ENCODE measurements around the gene ADGRG6. TPM values are rescaled to one million over a fixed set of nuclear protein-coding genes. Genes with fewer than 3 reads are reported as not detected.

Gene ADGRG6
- polyA plus RNA-seq: 41.8 TPM
- long read RNA-seq, donor 1: 0 reads
- long read RNA-seq, donor 2, partial matches to known transcripts: 5 of 8 reads
- long read RNA-seq, donor 2, other reads (novel, unspliced or antisense): 0 of 8 reads
- long read RNA-seq, donor 3, full-length matches to known transcripts: 4 of 4 reads
- long read RNA-seq, donor 3, partial matches to known transcripts: 0 of 4 reads
- long read RNA-seq, donor 3, other reads (novel, unspliced or antisense): 0 of 4 reads
- long read RNA-seq, donor 4: 0 reads
- long read RNA-seq, donor 5, partial matches to known transcripts: 0 of 2 reads
- long read RNA-seq, donor 5, other reads (novel, unspliced or antisense): 0 of 2 reads
- long read RNA-seq, donor 6, full-length matches to known transcripts: 4 of 4 reads
- long read RNA-seq, donor 6, partial matches to known transcripts: 0 of 4 reads
- long read RNA-seq, donor 6, other reads (novel, unspliced or antisense): 0 of 4 reads
- long read RNA-seq, donor 7, partial matches to known transcripts: 0 of 1 reads
- long read RNA-seq, donor 7, other reads (novel, unspliced or antisense): 0 of 1 reads
- long read RNA-seq, donor 8, partial matches to known transcripts: 0 of 2 reads
- long read RNA-seq, donor 8, other reads (novel, unspliced or antisense): 0 of 2 reads
- long read RNA-seq, donor 9: 0 reads
- long read RNA-seq, donor 10, full-length matches to known transcripts: 3 of 3 reads
- long read RNA-seq, donor 10, partial matches to known transcripts: 0 of 3 reads
- long read RNA-seq, donor 10, other reads (novel, unspliced or antisense): 0 of 3 reads
- long read RNA-seq, donor 11: 0 reads

- H3K36me3 ChIP-seq (ENCODE audit: control insufficient read depth, insufficient read depth, low read length): no peaks in the 10 kb centered on the region
- peak within 1 kb of the TSS; percentile 86 for H3K4me3 ChIP-seq (ENCODE audit: low read length)
- peak; percentile 64 to 84 for DNase-seq
- H3K27me3 ChIP-seq (ENCODE audit: control insufficient read depth, insufficient read depth, low read length): peaks cover 3% of the 10 kb centered on the region
- H3K9me3 ChIP-seq (ENCODE audit: control insufficient read depth, low read depth, low read length): no peaks in the 10 kb centered on the region
- no CpG with 5 or more reads among the region's 69 CpGs for WGBS (ENCODE audit: insufficient coverage, low lambda C conversion rate)
- H3K4me1 ChIP-seq (ENCODE audit: control insufficient read depth, insufficient read depth, low read length): no peaks in the 10 kb centered on the region
- H3K27ac ChIP-seq (ENCODE audit: low read length): peak within 1 kb of the TSS; percentile 65
These were observed at the start of gene ADGRG6 for GRCh38 chr6:142301651-142302391. Gene ADGRG6, plus strand, starts transcription at chr6:142302007. Its CDS starts 323 bp downstream, at chr6:142302330.

- peaks cover 15% of the 10 kb centered on the region for H3K4me1 ChIP-seq (ENCODE audit: control insufficient read depth, insufficient read depth, low read length)
- no peaks in the 10 kb centered on the region for H3K9me3 ChIP-seq (ENCODE audit: control insufficient read depth, low read depth, low read length)
- 38% methylated on average over 4 of the region's 6 CpGs for WGBS (ENCODE audit: insufficient coverage, low lambda C conversion rate)
- H3K4me3 ChIP-seq (ENCODE audit: low read length): no peak overlapping the region
- H3K36me3 ChIP-seq (ENCODE audit: control insufficient read depth, insufficient read depth, low read length): no peaks in the 10 kb centered on the region
- DNase-seq: peak; percentile 70 to 85
- H3K27ac ChIP-seq (ENCODE audit: low read length): peak overlapping the region; percentile 65
- no peaks in the 10 kb centered on the region for H3K27me3 ChIP-seq (ENCODE audit: control insufficient read depth, insufficient read depth, low read length)
These were observed 47.3 kb upstream of the ADGRG6 start for GRCh38 chr6:142254513-142254912.

- no peaks in the 10 kb centered on the region for H3K36me3 ChIP-seq (ENCODE audit: control insufficient read depth, insufficient read depth, low read length)
- WGBS (ENCODE audit: insufficient coverage, low lambda C conversion rate): no CpG with 5 or more reads among the region's 2 CpGs
- no peaks in the 10 kb centered on the region for H3K9me3 ChIP-seq (ENCODE audit: control insufficient read depth, low read depth, low read length)
- DNase-seq: no peak
- H3K27ac ChIP-seq (ENCODE audit: low read length): no peak overlapping the region
- peaks cover 15% of the 10 kb centered on the region for H3K4me1 ChIP-seq (ENCODE audit: control insufficient read depth, insufficient read depth, low read length)
- H3K27me3 ChIP-seq (ENCODE audit: control insufficient read depth, insufficient read depth, low read length): no peaks in the 10 kb centered on the region
- H3K4me3 ChIP-seq (ENCODE audit: low read length): no peak overlapping the region
These were observed 46.0 kb upstream of the ADGRG6 start for GRCh38 chr6:142255785-142256184.

GRCh38 chr6:142258305-142258704 lies 43.5 kb upstream of the ADGRG6 start:
- H3K36me3 ChIP-seq (ENCODE audit: control insufficient read depth, insufficient read depth, low read length): no peaks in the 10 kb centered on the region
- H3K27me3 ChIP-seq (ENCODE audit: control insufficient read depth, insufficient read depth, low read length): no peaks in the 10 kb centered on the region
- H3K4me1 ChIP-seq (ENCODE audit: control insufficient read depth, insufficient read depth, low read length): peaks cover 15% of the 10 kb centered on the region
- no peaks in the 10 kb centered on the region for H3K9me3 ChIP-seq (ENCODE audit: control insufficient read depth, low read depth, low read length)
- no peak overlapping the region for H3K27ac ChIP-seq (ENCODE audit: low read length)
- no peak overlapping the region for H3K4me3 ChIP-seq (ENCODE audit: low read length)
- no CpG with 5 or more reads among the region's 6 CpGs for WGBS (ENCODE audit: insufficient coverage, low lambda C conversion rate)
- DNase-seq: no peak

- Histone ChIP-seq H3K36me3 (ENCODE audit: control insufficient read depth, insufficient read depth, low read length) (no peaks in the 10 kb centered on the region), H3K4me1 (ENCODE audit: control insufficient read depth, insufficient read depth, low read length) (peaks cover 13% of the 10 kb centered on the region), H3K27me3 (ENCODE audit: control insufficient read depth, insufficient read depth, low read length) (no peaks in the 10 kb centered on the region), H3K27ac (ENCODE audit: low read length) (no peak overlapping the region), H3K9me3 (ENCODE audit: control insufficient read depth, low read depth, low read length) (no peaks in the 10 kb centered on the region), H3K4me3 (ENCODE audit: low read length) (no peak overlapping the region)
- WGBS (ENCODE audit: insufficient coverage, low lambda C conversion rate): 90% methylated on average over 2 of the region's 8 CpGs
- no peak for DNase-seq
These were observed 43.0 kb upstream of the ADGRG6 start for GRCh38 chr6:142258757-142259156.

- WGBS (ENCODE audit: insufficient coverage, low lambda C conversion rate): 80% methylated on average over 3 of the region's 3 CpGs
These were observed 41.1 kb upstream of the ADGRG6 start for GRCh38 chr6:142260748-142261147.

GRCh38 chr6:142262231-142262630 lies 39.6 kb upstream of the ADGRG6 start:
- Histone ChIP-seq H3K27me3 (ENCODE audit: control insufficient read depth, insufficient read depth, low read length) (no peaks in the 10 kb centered on the region), H3K36me3 (ENCODE audit: control insufficient read depth, insufficient read depth, low read length) (no peaks in the 10 kb centered on the region), H3K4me1 (ENCODE audit: control insufficient read depth, insufficient read depth, low read length) (peaks cover 9% of the 10 kb centered on the region), H3K27ac (ENCODE audit: low read length) (no peak overlapping the region), H3K9me3 (ENCODE audit: control insufficient read depth, low read depth, low read length) (no peaks in the 10 kb centered on the region), H3K4me3 (ENCODE audit: low read length) (no peak overlapping the region)
- no peak for DNase-seq

More at GRCh38 chr6:142260748-142261147, 41.1 kb upstream of the ADGRG6 start:
- Histone ChIP-seq H3K9me3 (ENCODE audit: control insufficient read depth, low read depth, low read length) (no peaks in the 10 kb centered on the region), H3K27me3 (ENCODE audit: control insufficient read depth, insufficient read depth, low read length) (no peaks in the 10 kb centered on the region), H3K4me1 (ENCODE audit: control insufficient read depth, insufficient read depth, low read length) (peaks cover 6% of the 10 kb centered on the region), H3K4me3 (ENCODE audit: low read length) (no peak overlapping the region), H3K27ac (ENCODE audit: low read length) (no peak overlapping the region), H3K36me3 (ENCODE audit: control insufficient read depth, insufficient read depth, low read length) (no peaks in the 10 kb centered on the region)
- no peak for DNase-seq

- WGBS (ENCODE audit: insufficient coverage, low lambda C conversion rate): no CpG with 5 or more reads among the region's 1 CpG
- no peaks in the 10 kb centered on the region for H3K27me3 ChIP-seq (ENCODE audit: control insufficient read depth, insufficient read depth, low read length)
- DNase-seq: peak; percentile 29 to 76
- no peaks in the 10 kb centered on the region for H3K9me3 ChIP-seq (ENCODE audit: control insufficient read depth, low read depth, low read length)
- H3K27ac ChIP-seq (ENCODE audit: low read length): peak overlapping the region; percentile 27
- H3K4me1 ChIP-seq (ENCODE audit: control insufficient read depth, insufficient read depth, low read length): peaks cover 5% of the 10 kb centered on the region
- H3K36me3 ChIP-seq (ENCODE audit: control insufficient read depth, insufficient read depth, low read length): no peaks in the 10 kb centered on the region
- no peak overlapping the region for H3K4me3 ChIP-seq (ENCODE audit: low read length)
These were observed 36.3 kb upstream of the ADGRG6 start for GRCh38 chr6:142265476-142265875.

GRCh38 chr6:142266060-142266459 lies 35.7 kb upstream of the ADGRG6 start:
- DNase-seq: no peak
- peaks cover 5% of the 10 kb centered on the region for H3K4me1 ChIP-seq (ENCODE audit: control insufficient read depth, insufficient read depth, low read length)
- WGBS (ENCODE audit: insufficient coverage, low lambda C conversion rate): 77% methylated on average over 3 of the region's 4 CpGs

GRCh38 chr6:142271476-142271875 lies 30.3 kb upstream of the ADGRG6 start:
- Histone ChIP-seq H3K27me3 (ENCODE audit: control insufficient read depth, insufficient read depth, low read length) (no peaks in the 10 kb centered on the region), H3K4me1 (ENCODE audit: control insufficient read depth, insufficient read depth, low read length) (peaks cover 19% of the 10 kb centered on the region), H3K4me3 (ENCODE audit: low read length) (no peak overlapping the region), H3K36me3 (ENCODE audit: control insufficient read depth, insufficient read depth, low read length) (no peaks in the 10 kb centered on the region), H3K27ac (ENCODE audit: low read length) (no peak overlapping the region), H3K9me3 (ENCODE audit: control insufficient read depth, low read depth, low read length) (no peaks in the 10 kb centered on the region)
- WGBS (ENCODE audit: insufficient coverage, low lambda C conversion rate): no CpG with 5 or more reads among the region's 1 CpG
- no peak for DNase-seq

More at GRCh38 chr6:142266060-142266459, 35.7 kb upstream of the ADGRG6 start:
- Histone ChIP-seq H3K27ac (ENCODE audit: low read length) (peak overlapping the region; percentile 27), H3K4me3 (ENCODE audit: low read length) (no peak overlapping the region), H3K27me3 (ENCODE audit: control insufficient read depth, insufficient read depth, low read length) (no peaks in the 10 kb centered on the region), H3K36me3 (ENCODE audit: control insufficient read depth, insufficient read depth, low read length) (no peaks in the 10 kb centered on the region), H3K9me3 (ENCODE audit: control insufficient read depth, low read depth, low read length) (no peaks in the 10 kb centered on the region)

Data from large intestine (tissue), 12 donors.